ENCODE measurements around the gene UGT1A4. TPM values are rescaled to one million over a fixed set of nuclear protein-coding genes. Genes with fewer than 3 reads are reported as not detected.
"Not testable (repeated sequence)": the region's sequence is repeated elsewhere in the genome, so short reads cannot be mapped to it uniquely, and the experiment has no call there.

The UGT1A4 gene
- total RNA-seq, 1 experiment from 2014 or later = not detected

GRCh38 chr2:233751212-233752009 is 32.9 kb downstream of the UGT1A4 start:
- H3K36me3 ChIP-seq (replicated peaks; ENCODE audit: control insufficient read depth, insufficient read depth, low read length); H3K4me3 ChIP-seq (ENCODE audit: insufficient read depth, low read depth, low read length); H3K27me3 ChIP-seq (ENCODE audit: control insufficient read depth, insufficient read depth, low read length); DNase-seq: not testable (repeated sequence)

- H3K27me3 ChIP-seq (ENCODE audit: control insufficient read depth, insufficient read depth, low read length) = no peaks in the 10 kb centered on the region
- no peak for DNase-seq
- H3K4me3 ChIP-seq (ENCODE audit: insufficient read depth, low read depth, low read length) = no peak overlapping the region
- no peaks in the 10 kb centered on the region for H3K36me3 ChIP-seq (replicated peaks; ENCODE audit: control insufficient read depth, insufficient read depth, low read length)
Measured at GRCh38 chr2:233754872-233755611, 36.5 kb downstream of the UGT1A4 start.

- no peak overlapping the region for H3K4me3 ChIP-seq (ENCODE audit: insufficient read depth, low read depth, low read length)
- no peaks in the 10 kb centered on the region for H3K36me3 ChIP-seq (replicated peaks; ENCODE audit: control insufficient read depth, insufficient read depth, low read length)
- DNase-seq = no peak
- H3K27me3 ChIP-seq (ENCODE audit: control insufficient read depth, insufficient read depth, low read length) = no peaks in the 10 kb centered on the region
Measured at GRCh38 chr2:233756429-233757081, 38.0 kb downstream of the UGT1A4 start.

- Histone ChIP-seq H3K36me3 (replicated peaks; ENCODE audit: control insufficient read depth, insufficient read depth, low read length) (no peaks in the 10 kb centered on the region), H3K4me3 (ENCODE audit: insufficient read depth, low read depth, low read length) (no peak overlapping the region), H3K27me3 (ENCODE audit: control insufficient read depth, insufficient read depth, low read length) (no peaks in the 10 kb centered on the region)
- DNase-seq = no peak
Measured at GRCh38 chr2:233758141-233758540, 39.6 kb downstream of the UGT1A4 start.

GRCh38 chr2:233758849-233759248 is 40.3 kb downstream of the UGT1A4 start:
- no peak for DNase-seq
- no peaks in the 10 kb centered on the region for H3K36me3 ChIP-seq (replicated peaks; ENCODE audit: control insufficient read depth, insufficient read depth, low read length)
- H3K4me3 ChIP-seq (ENCODE audit: insufficient read depth, low read depth, low read length) = no peak overlapping the region
- no peaks in the 10 kb centered on the region for H3K27me3 ChIP-seq (ENCODE audit: control insufficient read depth, insufficient read depth, low read length)

- Histone ChIP-seq H3K27me3 (ENCODE audit: control insufficient read depth, insufficient read depth, low read length) (no peaks in the 10 kb centered on the region), H3K4me3 (ENCODE audit: insufficient read depth, low read depth, low read length) (no peak within 1 kb of the TSS), H3K36me3 (replicated peaks; ENCODE audit: control insufficient read depth, insufficient read depth, low read length) (no peaks in the 10 kb centered on the region)
- no peak for DNase-seq
Measured at GRCh38 chr2:233760043-233760442, 41.5 kb downstream of the UGT1A4 start, which contains the start of gene UGT1A1. TSS of gene UGT1A1 (plus strand) at chr2:233760270. CDS start at chr2:233760288, 18 bp downstream.

GRCh38 chr2:233761040-233761769 is 42.7 kb downstream of the UGT1A4 start:
- no peak for DNase-seq
- H3K4me3 ChIP-seq (ENCODE audit: insufficient read depth, low read depth, low read length) = no peak overlapping the region
- no peaks in the 10 kb centered on the region for H3K27me3 ChIP-seq (ENCODE audit: control insufficient read depth, insufficient read depth, low read length)
- no peaks in the 10 kb centered on the region for H3K36me3 ChIP-seq (replicated peaks; ENCODE audit: control insufficient read depth, insufficient read depth, low read length)

GRCh38 chr2:233764264-233764663 is 45.7 kb downstream of the UGT1A4 start:
- DNase-seq = no peak
- H3K36me3 ChIP-seq (replicated peaks; ENCODE audit: control insufficient read depth, insufficient read depth, low read length) = no peaks in the 10 kb centered on the region
- no peaks in the 10 kb centered on the region for H3K27me3 ChIP-seq (ENCODE audit: control insufficient read depth, insufficient read depth, low read length)
- H3K4me3 ChIP-seq (ENCODE audit: insufficient read depth, low read depth, low read length) = no peak overlapping the region

GRCh38 chr2:233764761-233765160 is 46.2 kb downstream of the UGT1A4 start:
- Histone ChIP-seq H3K27me3 (ENCODE audit: control insufficient read depth, insufficient read depth, low read length) (no peaks in the 10 kb centered on the region), H3K36me3 (replicated peaks; ENCODE audit: control insufficient read depth, insufficient read depth, low read length) (no peaks in the 10 kb centered on the region), H3K4me3 (ENCODE audit: insufficient read depth, low read depth, low read length) (no peak overlapping the region)
- DNase-seq = no peak

- Histone ChIP-seq H3K27me3 (ENCODE audit: control insufficient read depth, insufficient read depth, low read length) (no peaks in the 10 kb centered on the region), H3K4me3 (ENCODE audit: insufficient read depth, low read depth, low read length) (no peak overlapping the region), H3K36me3 (replicated peaks; ENCODE audit: control insufficient read depth, insufficient read depth, low read length) (no peaks in the 10 kb centered on the region)
- DNase-seq = no peak
Measured at GRCh38 chr2:233766416-233766815, 47.9 kb downstream of the UGT1A4 start.

GRCh38 chr2:233768076-233768475 is 49.5 kb downstream of the UGT1A4 start:
- DNase-seq = no peak
- no peaks in the 10 kb centered on the region for H3K36me3 ChIP-seq (replicated peaks; ENCODE audit: control insufficient read depth, insufficient read depth, low read length)
- no peak overlapping the region for H3K4me3 ChIP-seq (ENCODE audit: insufficient read depth, low read depth, low read length)
- H3K27me3 ChIP-seq (ENCODE audit: control insufficient read depth, insufficient read depth, low read length) = no peaks in the 10 kb centered on the region

GRCh38 chr2:233769260-233769659 is 50.7 kb downstream of the UGT1A4 start:
- no peaks in the 10 kb centered on the region for H3K27me3 ChIP-seq (ENCODE audit: control insufficient read depth, insufficient read depth, low read length)
- no peak for DNase-seq
- H3K36me3 ChIP-seq (replicated peaks; ENCODE audit: control insufficient read depth, insufficient read depth, low read length) = no peaks in the 10 kb centered on the region
- no peak overlapping the region for H3K4me3 ChIP-seq (ENCODE audit: insufficient read depth, low read depth, low read length)

- H3K4me3 ChIP-seq (ENCODE audit: insufficient read depth, low read depth, low read length) = no peak overlapping the region
Measured at GRCh38 chr2:233772153-233772552, 53.6 kb downstream of the UGT1A4 start.

GRCh38 chr2:233772583-233772982 is 54.0 kb downstream of the UGT1A4 start:
- no peaks in the 10 kb centered on the region for H3K36me3 ChIP-seq (replicated peaks; ENCODE audit: control insufficient read depth, insufficient read depth, low read length)
- H3K4me3 ChIP-seq (ENCODE audit: insufficient read depth, low read depth, low read length) = no peak overlapping the region
- no peaks in the 10 kb centered on the region for H3K27me3 ChIP-seq (ENCODE audit: control insufficient read depth, insufficient read depth, low read length)
- no peak for DNase-seq

More at GRCh38 chr2:233772153-233772552, 53.6 kb downstream of the UGT1A4 start:
- DNase-seq = no peak
- no peaks in the 10 kb centered on the region for H3K27me3 ChIP-seq (ENCODE audit: control insufficient read depth, insufficient read depth, low read length)
- H3K36me3 ChIP-seq (replicated peaks; ENCODE audit: control insufficient read depth, insufficient read depth, low read length) = no peaks in the 10 kb centered on the region

Data from H7 (cell line).